HG03571 (cell line): ENCODE measurements around the gene ANXA11.
"Not testable (repeated sequence)": the region's sequence is repeated elsewhere in the genome, so short reads cannot be mapped to it uniquely, and the experiment has no call there.

Experiments
- ATAC-seq: cut with Tn5 transposase; IDR thresholded peaks from one replicate; pipeline ENCODE4 v1.9.1; 2021; ENCODE audit not compliant: unreplicated experiment

The ANXA11 gene

DNA sequence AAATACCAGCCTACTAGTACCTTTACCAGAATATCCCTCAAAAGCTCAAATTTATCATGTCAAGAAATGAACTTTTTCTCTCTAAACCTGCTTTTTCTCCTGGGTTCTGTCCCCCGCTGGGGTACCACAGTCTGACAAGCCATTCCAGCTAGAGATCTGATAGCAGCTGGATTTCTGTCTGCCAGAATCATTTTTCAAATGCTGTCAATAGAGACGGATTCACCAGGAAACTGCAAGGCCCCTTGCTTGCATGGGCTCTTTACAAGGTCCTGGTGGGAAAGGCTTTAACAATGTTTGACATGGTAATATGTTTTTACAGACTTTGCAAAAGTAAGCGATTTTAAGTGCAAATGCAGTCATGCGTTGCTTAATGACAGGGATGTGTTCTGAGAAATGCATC, 4.9 kb upstream of the ANXA11 start:
- ATAC-seq, result no peak

DNA sequence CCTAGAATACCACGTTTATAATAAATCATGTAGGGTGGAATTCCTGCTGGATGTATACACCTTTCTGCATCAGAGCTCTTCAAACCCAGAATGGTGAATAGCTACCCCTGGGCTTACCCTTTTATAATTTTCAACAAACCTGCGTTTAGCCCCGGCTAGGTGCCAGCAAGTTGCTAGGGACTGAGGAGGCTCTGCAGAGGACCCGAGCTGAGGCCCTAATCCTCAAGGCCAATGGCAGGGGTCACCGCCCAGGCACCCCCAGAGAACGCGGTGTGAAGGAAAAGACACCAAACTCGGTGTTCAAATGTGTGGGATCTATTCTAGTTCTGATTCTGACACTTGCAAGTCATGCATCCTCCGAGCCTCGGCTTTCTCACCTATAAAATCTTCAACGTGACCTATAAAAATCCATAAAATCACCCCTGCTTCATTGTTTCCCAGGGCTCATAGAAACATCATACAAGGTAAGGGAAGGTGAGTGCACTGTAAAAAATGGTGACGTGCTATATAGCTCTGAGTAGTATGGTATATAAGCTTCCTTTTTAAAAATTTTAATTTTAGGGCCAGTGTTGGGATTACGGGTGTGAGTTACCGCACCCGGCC, 2.5 kb upstream of the ANXA11 start:
- no peak for ATAC-seq

DNA sequence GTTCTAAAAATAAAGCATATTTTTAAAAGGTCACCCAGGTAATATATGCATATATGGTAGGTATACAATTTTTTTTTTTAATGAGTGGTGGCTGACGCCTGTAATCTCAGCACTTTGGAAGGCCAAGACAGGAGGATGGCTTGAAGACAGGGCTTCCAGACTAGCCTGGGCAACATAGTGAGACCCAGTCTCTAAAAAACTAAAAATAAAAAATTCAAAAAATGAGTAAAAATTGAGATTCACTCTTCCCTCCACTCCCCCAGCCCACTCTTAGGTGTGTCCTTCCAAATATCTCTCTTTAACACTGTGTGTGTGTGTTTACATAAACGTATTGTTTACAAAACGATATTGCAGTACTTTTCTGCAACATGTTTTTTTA, 929 bp upstream of the ANXA11 start:
- ATAC-seq, result no peak

DNA sequence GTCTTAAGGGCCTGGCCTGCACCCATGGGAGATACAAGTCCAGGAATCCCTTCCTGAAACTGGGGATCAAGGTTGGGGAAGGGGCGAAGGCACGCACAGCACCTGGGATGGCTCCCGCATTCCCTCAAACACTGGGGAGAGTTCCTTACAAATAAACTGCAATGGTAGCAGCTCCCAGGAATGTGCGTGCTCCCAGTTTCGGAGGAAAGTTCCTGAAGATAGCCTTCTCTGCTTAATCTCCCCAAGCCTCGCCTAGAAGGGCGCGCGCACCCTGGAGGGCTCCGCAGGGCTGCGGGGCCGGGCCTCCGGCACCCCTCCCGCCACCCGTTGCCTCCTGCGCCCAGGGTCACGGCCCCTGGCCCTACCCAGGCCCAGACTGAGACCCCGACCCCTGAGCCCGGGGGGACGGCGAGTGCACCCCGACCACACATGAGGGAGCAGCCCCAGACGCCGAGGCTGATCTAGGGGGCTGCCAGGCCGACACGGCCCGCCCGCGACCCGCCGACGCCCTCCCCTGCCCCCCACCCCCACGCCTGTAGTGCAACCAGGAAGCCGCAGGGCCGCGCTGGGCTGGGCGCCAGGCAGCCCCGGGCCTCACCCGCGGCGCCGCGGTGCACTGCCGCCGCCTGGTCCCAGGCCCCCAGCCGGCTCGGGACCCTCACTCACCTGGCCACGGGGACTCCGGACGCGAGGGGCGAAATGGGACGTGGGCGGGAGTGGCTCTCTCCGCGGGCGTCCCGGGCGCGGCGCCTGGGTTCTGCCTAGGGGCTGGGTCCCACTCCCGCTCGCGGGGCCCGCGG, 460 bp downstream of the ANXA11 start:
- peak; percentile 38 for ATAC-seq

DNA sequence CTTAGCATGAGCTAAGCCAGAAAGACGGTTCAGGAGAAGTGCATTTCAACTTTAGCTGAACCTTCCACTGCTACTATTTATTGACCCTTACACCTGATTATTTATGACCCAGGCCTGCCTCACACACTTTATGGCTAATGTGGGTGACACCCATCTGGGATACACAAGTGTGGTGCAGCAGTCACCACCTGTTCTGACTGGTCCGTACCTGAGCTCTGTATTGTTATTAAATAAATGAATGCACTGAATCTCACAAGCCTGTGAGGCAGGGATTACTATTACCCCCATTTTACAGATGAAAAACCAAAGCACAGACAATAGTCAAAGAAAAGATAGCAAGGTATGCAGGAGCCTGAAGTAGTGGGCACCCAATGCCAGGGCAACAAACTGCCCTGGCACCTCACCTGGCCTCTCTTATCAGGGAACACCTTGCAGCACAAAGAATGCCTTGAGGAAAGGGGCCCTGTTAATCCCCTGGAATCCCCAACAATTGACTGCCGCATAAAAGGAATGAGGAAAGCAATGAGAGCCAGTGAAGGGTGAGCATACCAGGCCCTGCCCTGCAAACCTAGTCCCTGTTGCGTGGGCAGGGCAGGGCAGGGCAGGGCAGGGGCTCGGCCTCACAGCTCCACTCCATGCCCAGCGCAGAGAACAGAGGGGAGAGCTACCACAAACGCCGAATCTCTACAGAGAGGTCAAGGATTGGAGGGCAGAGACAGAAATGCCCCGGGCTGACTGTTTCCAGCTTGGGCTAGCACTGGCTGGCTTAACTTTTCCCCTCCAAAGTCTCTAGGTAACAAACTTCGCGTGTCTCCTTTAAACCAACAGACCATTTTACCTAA, 1.3 kb downstream of the ANXA11 start:
- no peak for ATAC-seq

DNA sequence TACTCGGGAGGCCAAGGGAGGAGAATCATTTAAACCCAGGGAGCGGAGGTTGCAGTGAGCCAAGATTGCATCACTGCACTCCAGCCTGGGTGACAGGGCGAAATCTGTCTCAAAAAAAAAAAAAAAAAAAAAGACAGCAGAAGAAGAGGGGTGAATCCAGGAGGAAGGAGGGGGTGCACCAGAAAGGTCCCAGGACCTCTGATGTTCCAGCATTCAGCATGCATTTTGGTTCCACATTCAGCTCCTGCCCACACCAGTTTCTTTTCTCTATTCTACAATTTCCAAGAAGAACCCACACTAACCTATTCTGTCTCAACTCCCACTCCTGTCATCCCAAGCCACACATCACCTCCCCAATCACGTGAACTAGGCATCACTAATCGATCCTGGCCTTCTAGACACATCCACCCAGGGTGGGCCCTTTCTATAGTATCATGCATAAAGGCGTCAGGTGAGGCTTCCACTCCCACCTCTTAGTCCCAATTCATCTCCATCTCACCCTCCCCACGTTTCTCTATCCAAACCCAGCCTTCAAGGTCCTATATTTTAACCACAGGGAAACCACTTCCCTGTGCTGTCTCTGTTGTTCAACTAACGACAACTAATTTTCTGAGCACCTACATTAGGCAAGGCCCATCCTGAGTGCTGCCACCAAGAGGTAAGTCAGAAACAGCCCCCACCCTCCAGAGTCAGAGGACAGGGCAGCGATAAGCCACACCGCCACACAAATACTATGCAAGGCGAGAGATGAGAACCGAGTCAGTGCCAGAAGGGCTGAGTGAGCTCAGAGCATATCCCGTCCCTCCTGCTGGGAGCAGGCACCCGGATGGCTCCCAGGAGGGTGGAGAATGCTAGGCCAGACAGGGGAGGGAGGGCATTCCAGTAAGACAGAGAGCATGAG, 2.2 kb downstream of the ANXA11 start:
- ATAC-seq, result peak; percentile 53

DNA sequence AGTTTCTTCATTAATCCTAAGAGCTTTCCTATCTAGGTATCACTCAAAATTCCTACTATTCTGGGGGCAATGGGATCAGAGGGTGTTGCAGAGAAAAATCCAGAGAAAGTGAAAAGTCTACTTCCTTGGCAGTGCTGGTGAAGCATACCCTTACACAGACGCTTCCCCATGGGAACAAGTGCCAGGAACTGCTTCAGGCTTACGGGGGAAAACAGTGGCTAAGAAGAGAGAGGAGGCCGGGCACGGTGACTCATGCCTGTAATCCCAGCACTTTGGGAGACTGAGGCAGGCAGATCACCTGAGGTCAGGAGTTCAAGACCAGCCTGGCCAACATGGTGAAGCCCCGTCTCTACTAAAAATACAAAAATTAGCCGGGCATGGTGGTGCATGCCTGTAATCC, 2.8 kb downstream of the ANXA11 start:
- ATAC-seq, result not testable (repeated sequence)

DNA sequence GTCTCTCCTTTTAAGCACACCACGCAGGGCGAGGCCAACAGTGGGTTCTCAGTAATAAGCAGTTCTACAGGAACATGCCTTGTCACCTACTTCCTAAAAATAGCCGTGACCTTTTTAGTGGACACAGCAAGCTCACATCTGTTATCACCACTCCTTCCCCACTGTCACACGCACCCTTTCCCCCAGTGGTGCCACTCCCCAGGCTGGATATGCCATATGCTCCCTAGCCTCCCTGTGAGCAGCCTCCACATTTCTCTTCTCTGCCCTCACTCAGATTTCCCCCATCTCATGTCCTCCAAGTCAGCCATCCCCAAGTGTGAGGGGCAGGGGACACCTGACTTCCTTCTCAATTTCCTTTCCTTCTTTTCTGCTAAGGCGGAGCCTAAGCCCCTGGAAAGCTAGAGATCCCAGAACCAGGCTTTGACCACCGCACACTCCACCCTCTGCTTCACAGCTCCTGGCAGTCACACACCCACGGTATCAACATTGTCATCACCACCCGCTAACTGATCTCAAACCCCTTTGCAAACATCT, 3.7 kb downstream of the ANXA11 start:
- ATAC-seq, result no peak

DNA sequence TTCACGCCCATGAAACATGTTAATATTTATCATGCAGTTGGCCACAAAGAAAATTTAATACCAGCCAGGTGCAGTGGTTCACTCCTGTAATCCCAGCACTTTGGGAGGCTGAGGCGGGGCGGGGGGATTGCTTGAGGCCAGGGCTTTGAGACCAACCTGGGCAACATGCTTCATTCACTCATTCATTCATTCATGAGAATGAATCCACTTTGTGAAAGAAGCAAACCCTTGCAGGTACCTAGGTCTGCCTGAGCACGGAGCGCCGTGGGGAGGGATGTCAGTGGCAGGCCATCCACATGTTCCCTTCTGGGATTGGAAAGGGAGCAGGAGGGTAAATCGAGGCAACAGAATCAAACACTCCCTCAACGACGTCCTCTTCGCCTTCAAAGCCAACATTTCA, 4.7 kb downstream of the ANXA11 start:
- ATAC-seq, result no peak

DNA sequence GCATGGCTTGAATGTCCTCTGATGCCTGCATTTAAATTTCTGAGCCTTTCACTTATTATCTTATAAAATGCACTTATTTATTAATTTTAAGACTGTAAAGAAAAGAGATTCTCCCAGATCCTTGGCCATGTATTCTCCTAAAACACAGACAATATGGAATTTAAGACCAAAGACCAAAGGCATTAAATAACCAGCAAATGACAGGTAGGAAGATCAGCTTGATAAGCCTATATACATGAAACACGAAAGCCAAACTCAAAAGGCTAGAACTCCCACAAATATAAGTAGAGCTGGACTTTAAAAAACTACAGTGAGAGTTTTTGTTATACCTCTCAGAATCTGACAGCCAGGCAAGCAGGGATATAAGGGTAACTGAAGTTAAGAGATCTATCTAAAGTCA, 5.1 kb downstream of the ANXA11 start:
- ATAC-seq, result no peak

DNA sequence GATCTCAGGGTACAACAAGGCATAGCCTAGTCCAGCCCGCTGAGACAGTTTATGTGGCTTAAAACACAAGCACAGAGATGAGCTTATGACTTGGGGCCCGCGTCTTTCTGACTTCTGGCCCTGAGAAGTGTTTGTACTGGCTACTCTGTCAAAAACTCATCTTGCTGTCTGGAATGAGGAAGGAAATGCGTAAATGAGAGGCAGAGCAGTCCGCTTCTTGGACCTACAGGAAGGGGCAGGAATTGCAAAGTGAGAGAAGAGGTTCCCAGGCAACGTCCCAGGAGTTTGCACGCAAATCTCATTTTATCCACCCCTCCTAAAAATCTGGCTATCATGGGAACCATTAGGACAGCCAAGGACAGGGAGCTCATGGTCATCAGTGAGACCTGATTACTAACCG, 5.5 kb downstream of the ANXA11 start:
- no peak for ATAC-seq

DNA sequence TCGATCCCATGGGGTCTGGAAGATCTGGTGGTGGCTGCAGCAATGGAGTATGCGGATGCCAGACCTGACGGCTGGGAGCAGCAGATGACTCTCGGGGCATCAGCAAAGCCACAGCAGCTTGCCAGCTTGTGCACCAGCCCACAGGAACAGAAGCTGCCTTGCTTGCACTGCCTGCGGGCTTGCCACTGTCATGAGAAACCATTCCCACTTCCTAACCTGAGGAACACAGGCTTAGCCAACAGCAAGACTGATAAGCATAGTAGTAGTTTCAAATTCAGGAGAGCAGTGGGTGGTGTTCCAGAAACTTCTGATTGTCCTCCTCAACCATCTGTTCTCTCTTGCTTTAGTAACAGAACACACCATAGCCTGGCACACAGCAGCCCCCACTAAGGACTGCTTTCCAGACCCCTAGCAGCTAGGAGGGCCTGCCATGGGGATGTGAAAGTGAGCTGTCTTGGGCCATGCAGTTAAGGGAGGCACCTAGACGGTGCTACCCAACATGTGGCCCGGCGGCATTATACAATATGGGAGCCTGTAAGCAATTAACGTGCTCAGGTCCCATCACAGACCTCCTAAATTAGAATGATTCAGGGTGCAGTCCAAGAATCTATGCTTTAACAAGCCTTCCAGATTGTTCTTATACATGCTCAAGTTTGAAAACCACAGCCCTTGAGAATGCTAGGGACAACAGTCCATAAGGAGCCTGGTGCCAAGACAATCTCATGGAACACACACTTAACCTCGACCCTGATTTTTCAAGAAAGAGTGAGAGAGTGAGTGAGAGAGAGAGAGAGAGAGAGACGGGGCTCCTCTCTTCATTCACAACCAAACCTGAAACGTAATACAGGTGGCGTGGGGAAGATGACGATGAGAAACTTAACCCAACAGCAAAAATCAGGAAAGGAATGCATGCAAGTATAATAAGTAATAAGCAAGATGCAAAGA, 7.1 kb downstream of the ANXA11 start:
- ATAC-seq, result no peak

DNA sequence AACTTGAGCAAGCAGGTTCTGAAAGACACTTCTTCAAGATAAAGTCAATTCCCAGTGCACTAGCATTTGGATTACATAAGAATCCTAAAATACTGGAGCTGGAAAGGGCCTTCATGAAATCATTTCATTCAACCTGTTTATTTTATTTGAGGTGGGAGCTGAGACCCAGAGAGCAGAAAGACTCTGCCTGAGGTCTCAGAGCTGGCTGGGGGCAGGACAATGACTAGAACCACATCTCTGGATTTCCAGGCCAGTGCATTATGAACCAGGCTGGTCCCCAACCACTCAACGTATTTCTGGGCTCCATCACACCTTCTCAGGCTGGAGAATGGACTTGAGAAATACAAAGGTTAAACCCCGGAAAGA, 8.4 kb downstream of the ANXA11 start:
- peak; percentile 7 for ATAC-seq

DNA sequence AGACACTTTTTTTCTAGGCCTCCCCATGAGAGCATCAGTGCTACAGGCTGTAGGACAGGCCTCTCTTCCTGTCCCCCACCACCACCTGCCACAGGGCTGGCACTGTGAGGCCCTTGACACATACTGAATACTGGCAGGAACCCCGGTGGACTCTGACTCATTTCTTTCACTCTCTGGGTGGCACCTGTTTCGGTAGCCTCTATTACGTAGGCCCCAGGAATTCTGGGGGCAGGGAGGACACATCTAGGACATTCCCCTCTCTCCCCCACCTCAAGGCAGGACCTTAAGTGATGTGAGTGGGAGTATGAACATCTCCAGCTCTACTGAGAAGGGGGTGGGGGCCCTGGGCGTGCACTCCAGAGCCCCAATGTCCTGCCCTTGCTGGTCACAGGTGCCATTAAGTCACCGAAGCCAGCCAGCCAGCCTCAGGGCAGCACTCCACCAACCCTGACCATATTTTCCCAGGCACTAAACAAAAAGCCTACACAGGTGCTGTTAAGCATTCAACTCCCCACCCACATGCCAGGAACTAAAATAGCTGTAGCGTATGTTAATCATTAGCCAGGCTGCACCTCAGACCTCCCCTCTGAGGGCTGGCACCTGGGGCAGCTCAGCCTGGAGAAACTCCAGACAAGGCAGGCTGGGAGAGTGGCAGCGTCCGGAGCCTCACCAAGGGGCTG, 8.9 kb downstream of the ANXA11 start:
- peak; percentile 84 for ATAC-seq

DNA sequence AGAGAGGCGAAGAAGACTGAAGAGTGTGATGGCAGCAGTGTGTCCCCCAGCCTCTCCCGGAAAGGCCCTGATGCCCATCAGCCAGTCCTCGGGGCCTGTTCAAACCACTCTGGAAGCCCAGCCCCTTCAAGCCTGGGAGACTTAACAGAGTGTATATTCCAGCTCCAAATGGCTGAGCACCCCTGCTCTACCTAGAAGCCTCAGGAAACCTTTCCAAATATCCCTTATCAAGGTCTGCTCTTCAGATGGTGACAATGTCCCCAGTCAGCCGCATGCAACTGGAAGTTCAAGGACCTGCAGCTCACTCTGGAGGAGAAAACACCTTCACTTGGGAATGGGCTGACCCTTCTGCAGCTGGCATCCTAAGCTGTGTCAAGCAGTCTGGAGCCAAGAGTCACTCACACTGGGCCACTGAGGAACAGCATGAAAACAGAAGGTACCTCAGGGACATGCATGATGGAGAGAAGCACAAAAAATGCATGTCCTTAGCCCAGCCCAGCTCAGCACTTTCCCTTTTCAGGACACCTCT, 10.2 kb downstream of the ANXA11 start:
- ATAC-seq, result no peak

DNA sequence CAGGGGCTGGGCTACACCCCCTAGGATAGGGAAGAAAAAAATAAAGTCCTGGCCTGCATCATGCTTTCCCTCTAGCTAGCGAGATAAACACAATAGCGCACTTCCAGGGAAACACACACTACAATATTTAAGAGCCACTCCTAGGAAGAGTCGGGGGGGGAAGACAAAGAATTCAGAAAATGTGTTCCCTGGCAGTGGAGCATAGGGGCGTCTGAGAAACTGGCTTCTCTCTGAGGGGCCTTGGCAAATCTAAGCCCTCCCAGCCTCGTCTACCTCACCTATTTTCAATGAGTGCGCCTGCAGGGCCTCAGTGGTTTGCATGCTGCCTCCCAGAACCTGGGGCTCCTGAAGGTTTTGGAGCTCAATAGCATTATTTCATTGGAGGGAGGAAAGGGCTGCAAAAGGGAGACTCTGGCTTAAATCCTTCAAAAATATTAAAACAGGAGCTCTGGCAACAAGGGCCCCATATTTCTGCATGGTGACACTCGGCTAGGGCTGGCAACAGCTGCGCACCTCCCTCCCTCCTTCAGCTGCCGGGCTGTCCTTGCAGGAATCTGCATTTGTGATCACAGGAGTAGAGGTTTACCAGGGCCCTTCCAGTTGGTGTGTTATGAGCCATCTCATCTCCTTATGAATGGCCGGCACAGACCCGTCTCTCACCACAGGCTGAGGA, 10.8 kb downstream of the ANXA11 start:
- ATAC-seq, result no peak

DNA sequence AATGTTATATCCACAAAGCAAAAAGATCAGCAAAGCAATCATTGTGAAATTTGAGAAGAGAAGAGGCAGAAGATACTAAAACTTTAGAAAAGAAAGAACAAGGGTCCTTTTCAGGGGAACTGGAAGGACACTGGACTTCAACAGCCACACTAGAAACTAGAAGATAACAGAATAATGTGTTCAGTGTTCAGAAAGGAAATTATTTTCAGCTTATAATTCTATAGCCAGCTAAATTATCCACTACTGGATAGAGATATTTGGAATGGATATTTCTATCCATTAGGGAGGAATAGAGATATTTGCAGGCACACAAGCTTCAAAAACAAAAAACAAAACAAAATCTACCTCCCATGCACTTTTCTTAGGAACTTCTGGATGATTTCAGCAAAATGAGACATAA, 12.8 kb downstream of the ANXA11 start:
- ATAC-seq, result no peak

DNA sequence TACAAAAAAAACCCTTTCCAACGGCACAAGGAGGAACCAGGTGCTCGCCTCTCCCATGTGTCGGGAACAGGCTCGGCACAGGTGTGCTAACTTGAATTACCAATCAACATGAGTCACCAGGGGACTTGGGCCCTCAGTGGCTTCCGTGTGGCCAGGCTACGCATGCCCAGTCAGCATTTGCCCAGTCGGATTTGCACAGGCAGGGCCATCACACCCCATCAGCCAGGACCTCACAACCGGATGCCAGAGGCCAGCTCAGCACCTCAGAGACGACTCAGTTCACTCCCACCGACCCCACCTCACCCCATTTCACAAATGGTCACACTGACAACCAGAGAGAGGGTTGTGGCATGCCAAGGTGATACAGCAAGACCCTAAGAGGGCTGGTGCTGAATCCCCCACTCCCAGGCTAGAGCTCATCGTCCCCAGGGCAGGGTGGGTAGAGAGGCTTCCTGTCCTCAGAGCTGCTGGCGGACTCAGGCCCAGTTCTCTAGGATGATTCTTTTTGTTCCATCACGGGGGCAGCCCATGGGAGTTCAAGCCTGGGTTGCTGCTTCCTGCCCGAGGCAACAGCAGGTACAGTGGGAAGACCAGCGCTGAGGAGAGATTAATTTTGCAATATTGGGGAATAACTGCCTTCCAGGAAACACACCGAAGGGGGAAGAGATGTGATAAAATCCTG, 13.6 kb downstream of the ANXA11 start:
- no peak for ATAC-seq
